Omental fat pad (tissue), 4 donors: ENCODE measurements around the gene IPO13. TPM values are rescaled to one million over a fixed set of nuclear protein-coding genes. Genes with fewer than 3 reads are reported as not detected.

Experiments used
- ATAC-seq: fragments of 150-250 bp; one replicate; pipeline ENCODE4 v1.9.1; 2016; ENCODE audit warnings: mild to moderate bottlenecking, moderate library complexity; ENCODE audit not compliant: low FRiP score
- DNase-seq: peaks from one replicate; pipeline ENCODE4 v3.0.0-alpha.2; 2019; ENCODE audit warnings: low spot score
- CTCF ChIP-seq, 3 donors: fragments of 450-650 bp; IDR thresholded peaks; one replicate each; pipeline ENCODE4 v1.5.1; 2016 to 2017; ENCODE audit warnings: antibody characterized with exemption in 3 of 3, mild to moderate bottlenecking in 3 of 3, moderate library complexity in 2 of 3
- total RNA-seq, 4 donors: library from RNA; depleted of rRNA; stranded (reverse); fragments of >200 nt; gene quantifications; one replicate each; pipeline ENCODE4 v1.1.0, GENCODE V29; 2016

Gene IPO13
- total RNA-seq, 4 donors from 2014 or later, result 18.7 to 23.2 (median 21.1) TPM

GRCh38 chr1:43949678-43950077, 2.9 kb downstream of the IPO13 start:
- ATAC-seq, result no peak
- no peak for DNase-seq
- TF ChIP-seq CTCF (IDR thresholded peaks at IDR 0.05), result no peak

DNA sequence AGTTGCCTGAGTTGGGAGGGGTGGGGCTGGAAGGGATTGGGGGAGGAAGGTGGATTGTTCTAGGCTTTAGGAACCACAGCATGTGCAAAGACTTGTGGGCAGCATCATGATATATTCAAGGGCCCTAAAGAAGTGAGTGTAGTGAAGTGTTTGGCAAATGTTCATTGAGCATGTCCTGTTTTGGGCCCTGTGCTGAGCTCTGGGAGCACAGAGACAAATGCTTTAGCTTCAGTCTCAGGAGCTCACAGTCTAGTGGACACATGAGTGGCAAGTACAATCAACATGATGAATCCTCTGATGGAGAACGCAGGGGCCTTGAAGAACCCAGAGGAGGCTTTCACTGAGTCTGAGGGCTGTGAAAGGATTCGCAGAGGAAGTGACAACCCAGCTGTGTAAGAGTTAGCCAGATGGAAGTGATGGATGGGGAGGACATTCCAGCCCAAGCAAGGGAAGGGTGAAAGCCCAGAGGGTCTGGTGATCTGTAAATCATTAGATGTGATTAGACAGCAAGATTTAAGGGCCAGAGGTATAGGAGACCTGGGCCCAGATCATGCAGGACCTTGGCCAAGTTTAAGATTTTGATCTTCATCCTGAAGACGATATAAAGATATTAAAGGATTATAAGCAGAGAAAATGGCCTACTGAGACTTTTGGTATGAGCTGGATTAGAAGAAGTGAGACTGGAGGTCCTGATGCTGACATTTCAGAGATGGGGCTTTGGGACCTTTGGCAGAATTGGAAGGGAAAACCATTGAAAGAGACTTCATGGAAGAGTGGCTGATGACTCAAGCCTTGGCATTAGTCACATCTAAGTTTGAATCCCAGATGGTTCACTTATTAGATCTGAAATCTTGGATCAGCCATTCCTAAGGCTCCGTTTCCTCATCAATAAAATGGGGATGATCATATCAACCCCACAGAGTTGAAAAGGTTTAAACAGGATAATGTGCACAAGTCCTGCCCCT, 4.6 kb downstream of the IPO13 start:
- DNase-seq (no peak), ATAC-seq (no peak)
- TF ChIP-seq CTCF (IDR thresholded peaks at IDR 0.05), result no peak

DNA sequence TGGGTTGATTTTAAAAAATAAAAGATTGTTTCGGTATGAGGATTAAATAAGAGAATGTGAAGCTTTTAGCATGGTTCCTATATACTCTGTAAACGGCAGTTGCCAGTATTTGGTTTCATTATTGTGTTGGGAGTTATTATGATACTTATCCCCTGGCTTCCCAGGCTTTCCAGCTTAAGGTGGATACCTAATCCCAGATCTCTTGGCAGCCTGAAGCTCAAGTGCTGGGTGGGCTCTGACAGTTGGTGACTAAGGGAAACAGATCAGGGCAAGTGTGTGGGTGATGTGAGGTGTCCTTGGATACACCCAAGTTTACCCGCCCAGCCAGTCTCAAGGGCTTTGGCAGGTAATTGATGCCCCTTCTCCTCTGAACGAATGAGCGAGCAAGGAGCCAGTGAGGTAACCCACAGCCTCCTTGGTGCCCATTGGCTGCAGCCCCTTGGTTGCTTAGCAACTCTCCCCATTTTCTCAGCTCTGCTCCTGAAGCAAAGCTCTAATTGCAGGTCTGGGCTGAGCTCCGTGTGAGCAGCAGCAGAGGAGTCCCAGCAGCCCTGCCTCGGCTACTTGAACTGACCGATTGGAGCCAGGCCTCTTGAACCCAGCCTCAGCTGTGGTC, 6.1 kb downstream of the IPO13 start:
- DNase-seq (no peak), ATAC-seq (no peak)
- TF ChIP-seq CTCF (IDR thresholded peaks at IDR 0.05), result no peak

DNA sequence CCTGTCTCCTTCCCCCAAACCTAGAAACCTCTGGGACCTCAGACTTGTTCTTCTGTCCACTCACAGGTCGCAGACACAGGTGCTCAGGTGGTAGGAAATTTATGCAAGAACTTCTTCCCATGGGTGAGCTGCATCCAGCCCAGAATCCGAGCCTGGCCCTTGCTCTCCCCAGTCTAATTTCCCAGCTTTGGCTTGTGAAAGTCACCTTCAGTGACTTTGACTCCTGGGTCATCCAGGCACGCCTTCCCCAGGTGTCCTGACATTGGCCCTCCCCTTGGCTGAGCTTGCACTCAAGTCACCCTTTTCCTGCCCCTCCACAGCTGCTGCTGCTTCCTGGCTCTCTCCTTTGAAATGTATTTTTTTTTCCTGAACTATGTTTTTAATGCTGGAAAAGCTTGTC, 6.6 kb downstream of the IPO13 start:
- TF ChIP-seq CTCF (IDR thresholded peaks at IDR 0.05), result no peak
- DNase-seq (no peak), ATAC-seq (no peak)

GRCh38 chr1:43954036-43954435, 7.3 kb downstream of the IPO13 start:
- no peak for ATAC-seq
- TF ChIP-seq CTCF (IDR thresholded peaks at IDR 0.05), result no peak
- no peak for DNase-seq

- DNase-seq (no peak), ATAC-seq (no peak)
- TF ChIP-seq CTCF (IDR thresholded peaks at IDR 0.05), result no peak
Measured at GRCh38 chr1:43956234-43956633, 9.5 kb downstream of the IPO13 start.
